ENCODE results near the gene GATA6.

DNA sequence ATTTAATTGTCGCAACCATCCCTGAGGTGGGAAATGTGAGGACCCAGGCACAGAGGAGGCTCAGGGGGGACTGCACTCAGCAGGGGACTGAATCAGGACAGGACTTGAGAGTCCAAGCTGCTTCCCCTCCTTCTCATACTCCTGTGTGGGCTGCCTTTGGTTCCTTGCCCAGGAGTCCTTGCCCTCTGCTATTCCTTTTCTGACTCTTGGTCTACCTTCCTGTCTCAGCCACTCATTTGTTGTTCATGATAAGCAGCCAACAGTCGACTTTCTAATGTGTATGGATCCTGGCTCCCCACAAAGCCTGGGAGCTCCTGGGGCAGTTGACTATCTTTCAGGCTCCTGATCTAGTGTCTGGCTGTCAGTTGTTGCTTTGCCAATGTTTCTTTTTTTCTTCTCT lies 28.3 kb downstream of the GATA6 start:
- TF ChIP-seq, protein P1, sequence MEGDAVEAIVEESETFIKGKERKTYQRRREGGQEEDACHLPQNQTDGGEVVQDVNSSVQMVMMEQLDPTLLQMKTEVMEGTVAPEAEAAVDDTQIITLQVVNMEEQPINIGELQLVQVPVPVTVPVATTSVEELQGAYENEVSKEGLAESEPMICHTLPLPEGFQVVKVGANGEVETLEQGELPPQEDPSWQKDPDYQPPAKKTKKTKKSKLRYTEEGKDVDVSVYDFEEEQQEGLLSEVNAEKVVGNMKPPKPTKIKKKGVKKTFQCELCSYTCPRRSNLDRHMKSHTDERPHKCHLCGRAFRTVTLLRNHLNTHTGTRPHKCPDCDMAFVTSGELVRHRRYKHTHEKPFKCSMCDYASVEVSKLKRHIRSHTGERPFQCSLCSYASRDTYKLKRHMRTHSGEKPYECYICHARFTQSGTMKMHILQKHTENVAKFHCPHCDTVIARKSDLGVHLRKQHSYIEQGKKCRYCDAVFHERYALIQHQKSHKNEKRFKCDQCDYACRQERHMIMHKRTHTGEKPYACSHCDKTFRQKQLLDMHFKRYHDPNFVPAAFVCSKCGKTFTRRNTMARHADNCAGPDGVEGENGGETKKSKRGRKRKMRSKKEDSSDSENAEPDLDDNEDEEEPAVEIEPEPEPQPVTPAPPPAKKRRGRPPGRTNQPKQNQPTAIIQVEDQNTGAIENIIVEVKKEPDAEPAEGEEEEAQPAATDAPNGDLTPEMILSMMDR (IDR thresholded peaks at IDR 0.05; ENCODE audit: insufficient read depth, low read length, poor library complexity, severe bottlenecking): no peak
- no peak for TF ChIP-seq EZH2phosphoT487 (conservative IDR thresholded peaks at IDR 0.05; ENCODE audit: low read length)
